Measurements from ENCODE around the gene C19orf25.

The C19orf25 gene

GRCh38 chr19:1455002-1455335 is 24.0 kb downstream of the C19orf25 start:
- Histone ChIP-seq H3K9ac (ENCODE audit: low read length) (no peak overlapping the region), H3K4me1 (ENCODE audit: control insufficient read depth, low read depth, low read length) (no peaks in the 10 kb centered on the region), H3K4me3 (ENCODE audit: low read length) (no peak overlapping the region), H3K18ac (ENCODE audit: low read length) (no peak overlapping the region), H3K79me1 (ENCODE audit: low read length) (no peaks in the 10 kb centered on the region), H2BK5ac (ENCODE audit: low read length) (no peak overlapping the region), H2BK120ac (ENCODE audit: low read depth, low read length) (no peak overlapping the region), H3K27ac (ENCODE audit: low read depth, low read length) (no peak overlapping the region), H4K5ac (ENCODE audit: low read length) (no peak overlapping the region), H3K23ac (ENCODE audit: low read length) (no peak overlapping the region), H3K4me2 (ENCODE audit: low read length) (no peak overlapping the region), H2BK15ac (replicated peaks; ENCODE audit: low read depth) (no peak overlapping the region), H3K79me2 (ENCODE audit: control insufficient read depth, insufficient read depth, low read length) (no peaks in the 10 kb centered on the region), H3K4ac (ENCODE audit: low read depth, low read length) (no peak overlapping the region), H3K36me3 (ENCODE audit: control insufficient read depth, insufficient read depth, low read length) (no peaks in the 10 kb centered on the region), H3K27me3 (ENCODE audit: insufficient read depth, low read length, poor library complexity) (peaks cover 8% of the 10 kb centered on the region), H3K56ac (ENCODE audit: low read length) (no peak overlapping the region), H4K8ac (ENCODE audit: low read depth, low read length) (no peak overlapping the region), H2AK5ac (ENCODE audit: low read length) (no peak overlapping the region)
- WGBS (ENCODE audit: extremely low coverage, insufficient coverage, low lambda C conversion rate) = no CpG with 5 or more reads among the region's 22 CpGs
- no peak for DNase-seq

- Histone ChIP-seq H4K5ac (ENCODE audit: low read length) (no peak overlapping the region), H3K27ac (ENCODE audit: low read depth, low read length) (no peak overlapping the region), H2BK5ac (ENCODE audit: low read length) (no peak overlapping the region), H3K4me1 (ENCODE audit: control insufficient read depth, low read depth, low read length) (no peaks in the 10 kb centered on the region), H2BK120ac (ENCODE audit: low read depth, low read length) (no peak overlapping the region), H2AK5ac (ENCODE audit: low read length) (no peak overlapping the region), H2BK15ac (replicated peaks; ENCODE audit: low read depth) (no peak overlapping the region), H3K9ac (ENCODE audit: low read length) (no peak overlapping the region), H3K18ac (ENCODE audit: low read length) (no peak overlapping the region), H3K79me1 (ENCODE audit: low read length) (no peaks in the 10 kb centered on the region), H3K36me3 (ENCODE audit: control insufficient read depth, insufficient read depth, low read length) (no peaks in the 10 kb centered on the region), H3K23ac (ENCODE audit: low read length) (no peak overlapping the region), H3K56ac (ENCODE audit: low read length) (no peak overlapping the region), H4K8ac (ENCODE audit: low read depth, low read length) (no peak overlapping the region), H3K4ac (ENCODE audit: low read depth, low read length) (no peak overlapping the region), H3K27me3 (ENCODE audit: insufficient read depth, low read length, poor library complexity) (peaks cover 17% of the 10 kb centered on the region), H3K4me3 (ENCODE audit: low read length) (no peak overlapping the region), H3K4me2 (ENCODE audit: low read length) (no peak overlapping the region), H3K79me2 (ENCODE audit: control insufficient read depth, insufficient read depth, low read length) (no peaks in the 10 kb centered on the region)
- DNase-seq = no peak
- WGBS (ENCODE audit: extremely low coverage, insufficient coverage, low lambda C conversion rate) = no CpG with 5 or more reads among the region's 33 CpGs
Observed at GRCh38 chr19:1453525-1454364, 25.3 kb downstream of the C19orf25 start.

- no CpG with 5 or more reads among the region's 30 CpGs for WGBS (ENCODE audit: extremely low coverage, insufficient coverage, low lambda C conversion rate)
- H3K4ac ChIP-seq (ENCODE audit: low read depth, low read length) = no peak overlapping the region
- H3K36me3 ChIP-seq (ENCODE audit: control insufficient read depth, insufficient read depth, low read length) = no peaks in the 10 kb centered on the region
- H3K4me1 ChIP-seq (ENCODE audit: control insufficient read depth, low read depth, low read length) = no peaks in the 10 kb centered on the region
- no peak overlapping the region for H3K9ac ChIP-seq (ENCODE audit: low read length)
- peaks cover 18% of the 10 kb centered on the region for H3K27me3 ChIP-seq (ENCODE audit: insufficient read depth, low read length, poor library complexity)
- H2BK120ac ChIP-seq (ENCODE audit: low read depth, low read length) = no peak overlapping the region
- H3K79me2 ChIP-seq (ENCODE audit: control insufficient read depth, insufficient read depth, low read length) = no peaks in the 10 kb centered on the region
- H3K18ac ChIP-seq (ENCODE audit: low read length) = no peak overlapping the region
- H3K56ac ChIP-seq (ENCODE audit: low read length) = no peak overlapping the region
- no peak overlapping the region for H4K8ac ChIP-seq (ENCODE audit: low read depth, low read length)
- H3K4me2 ChIP-seq (ENCODE audit: low read length) = no peak overlapping the region
- H3K23ac ChIP-seq (ENCODE audit: low read length) = no peak overlapping the region
- no peak overlapping the region for H4K5ac ChIP-seq (ENCODE audit: low read length)
- no peak overlapping the region for H2AK5ac ChIP-seq (ENCODE audit: low read length)
- H2BK5ac ChIP-seq (ENCODE audit: low read length) = no peak overlapping the region
- H3K79me1 ChIP-seq (ENCODE audit: low read length) = no peaks in the 10 kb centered on the region
- no peak for DNase-seq
- H3K27ac ChIP-seq (ENCODE audit: low read depth, low read length) = no peak overlapping the region
- no peak overlapping the region for H2BK15ac ChIP-seq (replicated peaks; ENCODE audit: low read depth)
- H3K4me3 ChIP-seq (ENCODE audit: low read length) = no peak overlapping the region
Observed at GRCh38 chr19:1452802-1453524, 26.1 kb downstream of the C19orf25 start.

GRCh38 chr19:1451916-1452801 is 26.9 kb downstream of the C19orf25 start:
- no CpG with 5 or more reads among the region's 39 CpGs for WGBS (ENCODE audit: extremely low coverage, insufficient coverage, low lambda C conversion rate)
- Histone ChIP-seq H3K18ac (ENCODE audit: low read length) (no peak overlapping the region), H3K9ac (ENCODE audit: low read length) (no peak overlapping the region)

GRCh38 chr19:1450735-1451731 is 28.0 kb downstream of the C19orf25 start:
- no peak overlapping the region for H3K4ac ChIP-seq (ENCODE audit: low read depth, low read length)
- no peaks in the 10 kb centered on the region for H3K79me2 ChIP-seq (ENCODE audit: control insufficient read depth, insufficient read depth, low read length)
- no peak overlapping the region for H2BK15ac ChIP-seq (replicated peaks; ENCODE audit: low read depth)
- no peak overlapping the region for H4K8ac ChIP-seq (ENCODE audit: low read depth, low read length)
- H3K79me1 ChIP-seq (ENCODE audit: low read length) = no peaks in the 10 kb centered on the region
- no peak overlapping the region for H3K23ac ChIP-seq (ENCODE audit: low read length)
- H3K27ac ChIP-seq (ENCODE audit: low read depth, low read length) = no peak overlapping the region
- H3K56ac ChIP-seq (ENCODE audit: low read length) = no peak overlapping the region
- no CpG with 5 or more reads among the region's 22 CpGs for WGBS (ENCODE audit: extremely low coverage, insufficient coverage, low lambda C conversion rate)
- H4K5ac ChIP-seq (ENCODE audit: low read length) = no peak overlapping the region
- no peak for DNase-seq
- no peak overlapping the region for H2BK120ac ChIP-seq (ENCODE audit: low read depth, low read length)
- no peak overlapping the region for H3K4me2 ChIP-seq (ENCODE audit: low read length)
- no peak overlapping the region for H3K4me3 ChIP-seq (ENCODE audit: low read length)
- H3K27me3 ChIP-seq (ENCODE audit: insufficient read depth, low read length, poor library complexity) = peaks cover 28% of the 10 kb centered on the region
- H3K36me3 ChIP-seq (ENCODE audit: control insufficient read depth, insufficient read depth, low read length) = no peaks in the 10 kb centered on the region
- H2AK5ac ChIP-seq (ENCODE audit: low read length) = no peak overlapping the region
- no peaks in the 10 kb centered on the region for H3K4me1 ChIP-seq (ENCODE audit: control insufficient read depth, low read depth, low read length)
- no peak overlapping the region for H3K18ac ChIP-seq (ENCODE audit: low read length)
- H3K9ac ChIP-seq (ENCODE audit: low read length) = no peak overlapping the region
- H2BK5ac ChIP-seq (ENCODE audit: low read length) = no peak overlapping the region

More at GRCh38 chr19:1451916-1452801, 26.9 kb downstream of the C19orf25 start:
- Histone ChIP-seq H3K56ac (ENCODE audit: low read length) (no peak overlapping the region), H3K79me2 (ENCODE audit: control insufficient read depth, insufficient read depth, low read length) (no peaks in the 10 kb centered on the region), H2BK120ac (ENCODE audit: low read depth, low read length) (no peak overlapping the region), H3K4ac (ENCODE audit: low read depth, low read length) (no peak overlapping the region), H3K4me3 (ENCODE audit: low read length) (no peak overlapping the region), H3K27me3 (ENCODE audit: insufficient read depth, low read length, poor library complexity) (peaks cover 24% of the 10 kb centered on the region), H2BK5ac (ENCODE audit: low read length) (no peak overlapping the region), H4K5ac (ENCODE audit: low read length) (no peak overlapping the region), H3K79me1 (ENCODE audit: low read length) (no peaks in the 10 kb centered on the region), H3K23ac (ENCODE audit: low read length) (no peak overlapping the region), H3K4me1 (ENCODE audit: control insufficient read depth, low read depth, low read length) (no peaks in the 10 kb centered on the region), H2BK15ac (replicated peaks; ENCODE audit: low read depth) (no peak overlapping the region), H3K27ac (ENCODE audit: low read depth, low read length) (no peak overlapping the region), H3K36me3 (ENCODE audit: control insufficient read depth, insufficient read depth, low read length) (no peaks in the 10 kb centered on the region), H4K8ac (ENCODE audit: low read depth, low read length) (no peak overlapping the region), H2AK5ac (ENCODE audit: low read length) (no peak overlapping the region), H3K4me2 (ENCODE audit: low read length) (no peak overlapping the region)
- DNase-seq = no peak

All from mesendoderm (in vitro differentiated cells).